ENCODE measurements around the gene ANXA9. TPM values are rescaled to one million over a fixed set of nuclear protein-coding genes. Genes with fewer than 3 reads are reported as not detected.

The ANXA9 gene
- total RNA-seq, 1 experiment from 2014 or later: 2.7 TPM

GRCh38 chr1:150987924-150988323 is 5.8 kb downstream of the ANXA9 start:
- no peaks in the 10 kb centered on the region for H4K20me1 ChIP-seq (ENCODE audit: insufficient read depth)
- intact Hi-C loops (cut with micrococcal nuclease): no loop called here
- no peaks in the 10 kb centered on the region for H3K79me2 ChIP-seq (ENCODE audit: insufficient read depth, low read length)
- no peak overlapping the region for H3K27ac ChIP-seq (ENCODE audit: low read depth, low read length)
- H3K9ac ChIP-seq (ENCODE audit: low read length): no peak overlapping the region
- RAD21 ChIA-PET (ENCODE audit: low non-redundant PET in 1 of 2, low total read pairs in 2 of 2, uncharacterized antibody in 2 of 2, unreplicated experiment in 2 of 2): no interaction called here
- CTCF ChIA-PET: no interaction called here
- H3K9me2 ChIP-seq (ENCODE audit: insufficient read depth): no peaks in the 10 kb centered on the region
- POLR2A ChIA-PET: no interaction called here
- TF ChIP-seq EZH2phosphoT487 (IDR thresholded peaks at IDR 0.05; ENCODE audit: borderline replicate concordance) (no peak), CEBPB (IDR thresholded peaks at IDR 0.05; ENCODE audit: low read depth) (no peak), YY1 (IDR thresholded peaks at IDR 0.05; ENCODE audit: extremely low read depth, insufficient replicate concordance, low read depth, low read length) (no peak), ZFX (IDR thresholded peaks at IDR 0.05) (no peak), SIN3A (IDR thresholded peaks at IDR 0.05; ENCODE audit: low read depth) (no peak), CBX3 (IDR thresholded peaks at IDR 0.05; ENCODE audit: low read depth) (no peak), POLR2AphosphoS5 (IDR thresholded peaks at IDR 0.05; ENCODE audit: low read depth, low read length) (no peak), MAX (IDR thresholded peaks at IDR 0.05) (no peak), SRF (IDR thresholded peaks at IDR 0.05; ENCODE audit: low read depth) (no peak), TCF7L2 (IDR thresholded peaks at IDR 0.05; ENCODE audit: borderline replicate concordance, extremely low read depth, insufficient read depth, insufficient read length) (no peak)
- TF ChIP-seq, protein P1, sequence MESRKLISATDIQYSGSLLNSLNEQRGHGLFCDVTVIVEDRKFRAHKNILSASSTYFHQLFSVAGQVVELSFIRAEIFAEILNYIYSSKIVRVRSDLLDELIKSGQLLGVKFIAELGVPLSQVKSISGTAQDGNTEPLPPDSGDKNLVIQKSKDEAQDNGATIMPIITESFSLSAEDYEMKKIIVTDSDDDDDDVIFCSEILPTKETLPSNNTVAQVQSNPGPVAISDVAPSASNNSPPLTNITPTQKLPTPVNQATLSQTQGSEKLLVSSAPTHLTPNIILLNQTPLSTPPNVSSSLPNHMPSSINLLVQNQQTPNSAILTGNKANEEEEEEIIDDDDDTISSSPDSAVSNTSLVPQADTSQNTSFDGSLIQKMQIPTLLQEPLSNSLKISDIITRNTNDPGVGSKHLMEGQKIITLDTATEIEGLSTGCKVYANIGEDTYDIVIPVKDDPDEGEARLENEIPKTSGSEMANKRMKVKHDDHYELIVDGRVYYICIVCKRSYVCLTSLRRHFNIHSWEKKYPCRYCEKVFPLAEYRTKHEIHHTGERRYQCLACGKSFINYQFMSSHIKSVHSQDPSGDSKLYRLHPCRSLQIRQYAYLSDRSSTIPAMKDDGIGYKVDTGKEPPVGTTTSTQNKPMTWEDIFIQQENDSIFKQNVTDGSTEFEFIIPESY (IDR thresholded peaks at IDR 0.05; ENCODE audit: extremely low read depth, insufficient replicate concordance, low read length): no peak
- H3K4me2 ChIP-seq (ENCODE audit: low read length): no peak overlapping the region
- no TSS peak for BruUV-seq (replicated peaks)
- H3K4me1 ChIP-seq (ENCODE audit: control insufficient read depth in 1 of 2, insufficient read depth in 2 of 2, low read length in 2 of 2): peaks cover 19 to 23% of the 10 kb centered on the region in 2 experiments
- no peak overlapping the region for H2AFZ ChIP-seq (ENCODE audit: low read depth, low read length, poor library complexity, severe bottlenecking)
- no peak for ATAC-seq
- H3K36me3 ChIP-seq (ENCODE audit: control insufficient read depth in 1 of 2, insufficient read depth in 2 of 2, low read length in 2 of 2): no peaks in the 10 kb centered on the region
- H3K9me3 ChIP-seq (ENCODE audit: control insufficient read depth in 1 of 2, insufficient read depth in 1 of 2, low read depth in 1 of 2, low read length in 2 of 2): no peaks in the 10 kb centered on the region
- H3K27me3 ChIP-seq (ENCODE audit: insufficient read depth, low read length): no peaks in the 10 kb centered on the region
- no peak for DNase-seq (ENCODE audit: low read depth, low spot score)
- H3K4me3 ChIP-seq (replicated peaks in 1 of 2; ENCODE audit: low read depth in 1 of 2, low read length in 2 of 2): no peak overlapping the region
